Stomach (tissue), 4 donors: ENCODE measurements around the gene DMKN.

ENCODE experiments used
- POLR2AphosphoS5 ChIP-seq, 3 donors: sonication (generic); formaldehyde crosslinking; IDR thresholded peaks; one replicate each; pipeline ENCODE4 v1.6.1; 2016; ENCODE audit warnings: antibody characterized with exemption in 3 of 3
- TF ChIP-seq, protein P1 (sequence below), 7 experiments: fragments of 450-650 bp in 4 of 7; fragments of 200-600 bp in 3 of 7; sonication (generic) in 3 of 7; IDR thresholded peaks; one replicate each; pipeline ENCODE4 v1.5.1; 2016 to 2019; ENCODE audit warnings: antibody characterized with exemption in 7 of 7, control low read depth in 2 of 7, mild to moderate bottlenecking in 1 of 7

DNA sequence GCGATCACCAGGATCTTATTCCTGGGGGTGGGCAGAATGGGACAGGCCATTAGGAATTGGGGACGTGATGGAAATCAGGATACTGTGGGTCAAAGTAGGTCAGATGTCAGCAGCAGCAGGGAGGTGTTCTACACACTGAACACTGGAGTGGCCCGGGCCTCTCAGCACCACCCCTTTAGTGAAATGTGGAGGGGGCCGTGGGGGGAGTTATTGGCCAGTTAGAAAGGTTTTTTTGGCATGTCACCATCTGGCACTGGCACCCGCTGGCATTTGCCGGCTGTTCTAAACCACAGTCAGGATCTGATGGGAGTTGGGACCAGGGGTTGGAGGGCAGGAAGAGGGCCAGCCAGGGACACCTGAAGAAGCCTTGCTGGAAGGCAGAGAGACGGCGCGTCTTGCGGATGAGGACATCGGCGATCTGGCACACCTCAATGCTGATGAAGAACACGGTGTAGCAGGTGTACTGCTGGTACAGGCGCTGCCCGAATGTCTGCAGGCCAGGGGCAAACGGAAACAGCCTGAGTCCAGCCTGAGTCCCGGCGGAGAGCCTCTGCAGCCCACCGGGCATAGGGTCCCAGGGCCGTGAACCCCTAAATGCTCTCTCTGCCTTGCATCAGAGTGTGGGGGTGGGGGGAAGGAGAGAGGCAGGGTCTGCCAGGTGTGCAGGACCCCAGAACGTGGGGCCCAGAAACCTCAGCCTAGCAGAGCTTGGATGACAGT is 37.8 kb upstream of the DMKN start:
- TF ChIP-seq, protein P1, sequence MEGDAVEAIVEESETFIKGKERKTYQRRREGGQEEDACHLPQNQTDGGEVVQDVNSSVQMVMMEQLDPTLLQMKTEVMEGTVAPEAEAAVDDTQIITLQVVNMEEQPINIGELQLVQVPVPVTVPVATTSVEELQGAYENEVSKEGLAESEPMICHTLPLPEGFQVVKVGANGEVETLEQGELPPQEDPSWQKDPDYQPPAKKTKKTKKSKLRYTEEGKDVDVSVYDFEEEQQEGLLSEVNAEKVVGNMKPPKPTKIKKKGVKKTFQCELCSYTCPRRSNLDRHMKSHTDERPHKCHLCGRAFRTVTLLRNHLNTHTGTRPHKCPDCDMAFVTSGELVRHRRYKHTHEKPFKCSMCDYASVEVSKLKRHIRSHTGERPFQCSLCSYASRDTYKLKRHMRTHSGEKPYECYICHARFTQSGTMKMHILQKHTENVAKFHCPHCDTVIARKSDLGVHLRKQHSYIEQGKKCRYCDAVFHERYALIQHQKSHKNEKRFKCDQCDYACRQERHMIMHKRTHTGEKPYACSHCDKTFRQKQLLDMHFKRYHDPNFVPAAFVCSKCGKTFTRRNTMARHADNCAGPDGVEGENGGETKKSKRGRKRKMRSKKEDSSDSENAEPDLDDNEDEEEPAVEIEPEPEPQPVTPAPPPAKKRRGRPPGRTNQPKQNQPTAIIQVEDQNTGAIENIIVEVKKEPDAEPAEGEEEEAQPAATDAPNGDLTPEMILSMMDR (IDR thresholded peaks at IDR 0.05): no peak
- TF ChIP-seq POLR2AphosphoS5 (IDR thresholded peaks at IDR 0.05): no peak
